WTC11 (cell line): ENCODE data around the gene SPHK2.

ENCODE experiments used
- ARID4B ChIP-seq: sonication (generic); formaldehyde crosslinking; IDR thresholded peaks from 2 replicates; pipeline ENCODE4 v1.8.0; 2023; ENCODE audit warnings: missing genetic modification reagents, mild to moderate bottlenecking, borderline replicate concordance
- CREB1 ChIP-seq: sonication (generic); formaldehyde crosslinking; IDR thresholded peaks from 2 replicates; pipeline ENCODE4 v1.8.0; 2023; ENCODE audit warnings: mild to moderate bottlenecking, missing genetic modification reagents
- CTCF ChIP-seq: fragments of 200-600 bp; IDR thresholded peaks from 2 replicates; pipeline ENCODE4 v1.8.0; 2022; ENCODE audit warnings: antibody characterized with exemption
- E2F5 ChIP-seq: sonication (generic); formaldehyde crosslinking; IDR thresholded peaks from 2 replicates; pipeline ENCODE4 v1.8.1; 2022; ENCODE audit warnings: mild to moderate bottlenecking, moderate library complexity, missing genetic modification reagents
- ELF4 ChIP-seq: sonication (generic); formaldehyde crosslinking; IDR thresholded peaks from 2 replicates; pipeline ENCODE4 v1.8.1; 2022; ENCODE audit warnings: low read depth, mild to moderate bottlenecking, moderate library complexity, missing genetic modification reagents
- ETV6 ChIP-seq: sonication (generic); formaldehyde crosslinking; IDR thresholded peaks from 2 replicates; pipeline ENCODE4 v1.8.1; 2022; ENCODE audit warnings: mild to moderate bottlenecking, missing genetic modification reagents
- IRF2 ChIP-seq: sonication (generic); formaldehyde crosslinking; IDR thresholded peaks from 2 replicates; pipeline ENCODE4 v1.8.0; 2022; ENCODE audit warnings: low read depth, missing genetic modification reagents, borderline replicate concordance
- MAX ChIP-seq: sonication (generic); formaldehyde crosslinking; IDR thresholded peaks from 2 replicates; pipeline ENCODE4 v1.8.0; 2022; ENCODE audit warnings: mild to moderate bottlenecking, missing genetic modification reagents
- PREB ChIP-seq: sonication (generic); formaldehyde crosslinking; IDR thresholded peaks from 2 replicates; pipeline ENCODE4 v1.8.1; 2022; ENCODE audit warnings: mild to moderate bottlenecking, missing genetic modification reagents, moderate library complexity, borderline replicate concordance
- TCF7 ChIP-seq: sonication (generic); formaldehyde crosslinking; IDR thresholded peaks from 2 replicates; pipeline ENCODE4 v1.8.0; 2022; ENCODE audit warnings: mild to moderate bottlenecking, low read depth, missing genetic modification reagents, moderate library complexity
- USF2 ChIP-seq: sonication (generic); formaldehyde crosslinking; IDR thresholded peaks from 2 replicates; pipeline ENCODE4 v1.8.1; 2023; ENCODE audit warnings: mild to moderate bottlenecking, missing genetic modification reagents, moderate library complexity
- ZNF121 ChIP-seq: sonication (generic); formaldehyde crosslinking; IDR thresholded peaks from 2 replicates; pipeline ENCODE4 v1.8.0; 2023; ENCODE audit warnings: missing genetic modification reagents
- ZNF425 ChIP-seq: fragments of 250-450 bp; sonication (Bioruptor Pico); conservative IDR thresholded peaks from 2 replicates; pipeline ENCODE4 v1.9.0; 2021; ENCODE audit warnings: mild to moderate bottlenecking

- no peak for TF ChIP-seq CTCF
- no peak for TF ChIP-seq E2F5
- TF ChIP-seq IRF2, result no peak
- no peak for TF ChIP-seq PREB (CRISPR knock-in tag)
- TF ChIP-seq ZNF425 (CRISPR knock-in tag), result no peak
- TF ChIP-seq TCF7 (CRISPR knock-in tag), result no peak
- TF ChIP-seq MAX (CRISPR knock-in tag), result no peak
- no peak for TF ChIP-seq ZNF121 (CRISPR knock-in tag)
- TF ChIP-seq ELF4, result no peak
- TF ChIP-seq ARID4B (CRISPR knock-in tag), result no peak; the same call in 1 of the 2 replicates
- TF ChIP-seq USF2, result no peak
- no peak for TF ChIP-seq CREB1 (CRISPR knock-in tag)
- no peak for TF ChIP-seq ETV6 (CRISPR knock-in tag)
These were observed 18.9 kb downstream of the SPHK2 start for GRCh38 chr19:48637948-48638830.
